ENCODE data around the gene XRRA1.
"Not testable (repeated sequence)": the region's sequence is repeated elsewhere in the genome, so short reads cannot be mapped to it uniquely, and the experiment has no call there.

The XRRA1 gene

GRCh38 chr11:74837191-74837590, 111.7 kb downstream of the XRRA1 start:
- DNase-seq (ENCODE audit: low read depth, low spot score), result no peak

- no peak for DNase-seq (ENCODE audit: low read depth, low spot score)
Measured at GRCh38 chr11:74826901-74827300, 122.0 kb downstream of the XRRA1 start.

- not testable (repeated sequence) for DNase-seq (ENCODE audit: low read depth, low spot score)
Measured at GRCh38 chr11:74825596-74825995, 123.3 kb downstream of the XRRA1 start.

- DNase-seq (ENCODE audit: low read depth, low spot score), result no peak
Measured at GRCh38 chr11:74824285-74824982, 124.5 kb downstream of the XRRA1 start.

GRCh38 chr11:74822170-74822569, 126.7 kb downstream of the XRRA1 start:
- peak; percentile 40 for DNase-seq (ENCODE audit: low read depth, low spot score)

GRCh38 chr11:74820763-74821162, 128.1 kb downstream of the XRRA1 start:
- DNase-seq (ENCODE audit: low read depth, low spot score), result no peak

GRCh38 chr11:74819400-74819799, 129.5 kb downstream of the XRRA1 start:
- DNase-seq (ENCODE audit: low read depth, low spot score), result no peak

- no peak for DNase-seq (ENCODE audit: low read depth, low spot score)
Measured at GRCh38 chr11:74818283-74818946, 130.5 kb downstream of the XRRA1 start.

GRCh38 chr11:74816664-74817063, 132.2 kb downstream of the XRRA1 start:
- no peak for DNase-seq (ENCODE audit: low read depth, low spot score)

GRCh38 chr11:74815966-74816365, 132.9 kb downstream of the XRRA1 start:
- DNase-seq (ENCODE audit: low read depth, low spot score), result no peak

- no peak for DNase-seq (ENCODE audit: low read depth, low spot score)
Measured at GRCh38 chr11:74809801-74810200, 139.1 kb downstream of the XRRA1 start.

- DNase-seq (ENCODE audit: low read depth, low spot score), result no peak
Measured at GRCh38 chr11:74806267-74806666, 142.6 kb downstream of the XRRA1 start.

GRCh38 chr11:74791333-74792100, 157.4 kb downstream of the XRRA1 start:
- DNase-seq (ENCODE audit: low read depth, low spot score), result no peak

Data from brain pericyte (primary cell).